Measurements from ENCODE around the gene PIEZO2.

The PIEZO2 gene

GRCh38 chr18:11040359-11040758, 109.0 kb downstream of the PIEZO2 start:
- no peak for TF ChIP-seq CTCF (IDR thresholded peaks at IDR 0.05; ENCODE audit: insufficient read depth, missing control alignments)
- DNase-seq (ENCODE audit: insufficient read length, low spot score) (no peak), FAIRE-seq (no peak)

- TF ChIP-seq CTCF (IDR thresholded peaks at IDR 0.05; ENCODE audit: insufficient read depth, missing control alignments), result no peak
- no peak for DNase-seq (ENCODE audit: insufficient read length, low spot score)
- FAIRE-seq, result no peak
Observed at GRCh38 chr18:11037533-11038240, 111.7 kb downstream of the PIEZO2 start.

- DNase-seq (ENCODE audit: insufficient read length, low spot score) (no peak), FAIRE-seq (no peak)
- no peak for TF ChIP-seq CTCF (IDR thresholded peaks at IDR 0.05; ENCODE audit: insufficient read depth, missing control alignments)
Observed at GRCh38 chr18:11035814-11036495, 113.4 kb downstream of the PIEZO2 start.

- no peak for TF ChIP-seq CTCF (IDR thresholded peaks at IDR 0.05; ENCODE audit: insufficient read depth, missing control alignments)
- FAIRE-seq (no peak), DNase-seq (ENCODE audit: insufficient read length, low spot score) (no peak)
Observed at GRCh38 chr18:11035376-11035775, 114.0 kb downstream of the PIEZO2 start.

GRCh38 chr18:11034884-11035283, 114.5 kb downstream of the PIEZO2 start:
- FAIRE-seq (no peak), DNase-seq (ENCODE audit: insufficient read length, low spot score) (no peak)
- no peak for TF ChIP-seq CTCF (IDR thresholded peaks at IDR 0.05; ENCODE audit: insufficient read depth, missing control alignments)

- FAIRE-seq (no peak), DNase-seq (ENCODE audit: insufficient read length, low spot score) (no peak)
- no peak for TF ChIP-seq CTCF (IDR thresholded peaks at IDR 0.05; ENCODE audit: insufficient read depth, missing control alignments)
Observed at GRCh38 chr18:11033503-11033902, 115.9 kb downstream of the PIEZO2 start.

- no peak for DNase-seq (ENCODE audit: insufficient read length, low spot score)
- no peak for FAIRE-seq
- no peak for TF ChIP-seq CTCF (IDR thresholded peaks at IDR 0.05; ENCODE audit: insufficient read depth, missing control alignments)
Observed at GRCh38 chr18:11031966-11032365, 117.4 kb downstream of the PIEZO2 start.

All from D721Med (cell line).